HG03095 (cell line): ENCODE measurements around the gene MRTFB.

Source experiments
- ATAC-seq: cut with Tn5 transposase; IDR thresholded peaks from one replicate; pipeline ENCODE4 v1.9.1; 2021; ENCODE audit warnings: moderate library complexity; ENCODE audit not compliant: unreplicated experiment

MRTFB gene

GRCh38 chr16:14061732-14062259, 9.3 kb upstream of the MRTFB start:
- ATAC-seq: no peak

DNA sequence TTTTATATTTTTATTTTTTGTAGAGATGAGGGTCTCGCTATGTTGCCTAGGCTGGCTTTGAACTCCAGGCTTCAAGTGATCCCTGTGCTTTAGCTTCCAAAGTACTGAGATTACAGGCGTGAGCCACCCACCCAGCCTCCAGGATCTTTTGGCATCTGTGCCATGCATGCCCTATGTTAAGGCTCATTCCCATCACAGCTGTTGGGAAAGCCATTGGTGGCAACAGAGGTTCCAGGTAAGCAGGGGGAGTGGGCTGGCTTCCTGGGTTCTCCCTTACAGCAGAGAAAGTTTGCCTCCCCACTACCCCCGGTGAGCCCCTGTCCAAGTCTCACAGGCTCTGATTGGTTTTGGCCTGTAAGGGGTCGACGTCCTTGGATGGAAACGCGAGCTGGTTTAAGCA, 8.9 kb upstream of the MRTFB start:
- ATAC-seq: no peak

GRCh38 chr16:14063618-14064581, 7.2 kb upstream of the MRTFB start:
- ATAC-seq: no peak

- ATAC-seq: no peak
Observed at GRCh38 chr16:14069818-14070217, 1.3 kb upstream of the MRTFB start.

GRCh38 chr16:14070555-14070876, 603 bp upstream of the MRTFB start:
- peak; percentile 8 for ATAC-seq

DNA sequence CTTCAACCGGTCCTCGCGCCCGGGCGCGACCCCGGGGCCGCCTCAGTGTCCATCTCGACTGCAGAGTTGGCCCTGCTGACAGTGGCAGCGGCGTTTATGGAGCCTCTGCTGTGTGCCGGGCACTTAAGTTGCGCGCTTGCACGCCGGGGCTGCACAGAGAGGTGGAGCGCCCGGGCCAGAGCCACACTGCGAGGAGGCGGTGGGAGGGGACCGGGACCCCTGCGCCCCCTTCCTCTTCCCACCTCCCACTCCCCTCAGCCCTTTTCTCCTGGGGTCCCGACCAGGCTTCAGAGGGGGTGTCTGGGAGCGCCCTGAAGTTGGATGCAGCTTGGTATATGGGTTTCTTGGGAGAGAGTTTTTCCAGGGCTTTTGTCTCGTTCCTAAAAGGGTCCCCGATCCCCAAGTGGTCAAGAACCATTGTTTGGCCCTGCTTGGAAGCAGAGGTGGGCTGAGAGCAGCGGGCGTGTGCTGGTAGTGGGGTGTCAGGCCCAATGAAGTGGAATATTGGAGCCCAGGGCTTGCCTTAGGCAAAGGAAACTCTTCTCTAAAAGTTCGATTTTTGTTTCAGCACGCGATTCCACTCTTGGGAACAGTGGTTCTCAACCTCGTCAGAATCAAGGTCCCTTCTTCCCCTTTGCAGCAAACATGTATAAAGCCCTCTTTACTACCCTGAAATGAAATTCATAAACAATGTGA, 605 bp downstream of the MRTFB start:
- peak; percentile 20 for ATAC-seq

DNA sequence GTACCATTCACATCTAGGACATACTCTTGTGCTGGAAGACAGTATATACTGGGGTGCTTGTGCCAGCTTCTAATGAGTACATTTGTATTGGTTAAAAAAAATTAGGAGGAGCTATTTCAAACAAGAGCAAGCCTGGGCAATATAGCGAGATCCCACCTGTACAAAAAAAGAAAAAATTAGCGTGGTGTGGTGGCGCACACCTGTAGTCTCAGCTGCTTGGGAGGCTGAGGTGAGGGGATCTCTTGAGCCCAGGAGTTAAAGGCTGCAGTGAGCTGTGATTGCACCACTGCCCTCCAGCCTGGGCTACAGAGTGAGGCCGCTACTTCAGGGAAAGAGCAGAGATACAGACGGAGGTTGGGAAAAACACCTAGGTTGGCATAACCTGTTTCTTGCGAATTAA, 1.2 kb downstream of the MRTFB start:
- no peak for ATAC-seq

GRCh38 chr16:14074544-14074943, 3.4 kb downstream of the MRTFB start:
- ATAC-seq: no peak

- no peak for ATAC-seq
Observed at GRCh38 chr16:14077918-14078317, 6.8 kb downstream of the MRTFB start.

GRCh38 chr16:14086477-14086876, 15.4 kb downstream of the MRTFB start:
- no peak for ATAC-seq

- ATAC-seq: no peak
Observed at GRCh38 chr16:14087181-14087580, 16.1 kb downstream of the MRTFB start.

DNA sequence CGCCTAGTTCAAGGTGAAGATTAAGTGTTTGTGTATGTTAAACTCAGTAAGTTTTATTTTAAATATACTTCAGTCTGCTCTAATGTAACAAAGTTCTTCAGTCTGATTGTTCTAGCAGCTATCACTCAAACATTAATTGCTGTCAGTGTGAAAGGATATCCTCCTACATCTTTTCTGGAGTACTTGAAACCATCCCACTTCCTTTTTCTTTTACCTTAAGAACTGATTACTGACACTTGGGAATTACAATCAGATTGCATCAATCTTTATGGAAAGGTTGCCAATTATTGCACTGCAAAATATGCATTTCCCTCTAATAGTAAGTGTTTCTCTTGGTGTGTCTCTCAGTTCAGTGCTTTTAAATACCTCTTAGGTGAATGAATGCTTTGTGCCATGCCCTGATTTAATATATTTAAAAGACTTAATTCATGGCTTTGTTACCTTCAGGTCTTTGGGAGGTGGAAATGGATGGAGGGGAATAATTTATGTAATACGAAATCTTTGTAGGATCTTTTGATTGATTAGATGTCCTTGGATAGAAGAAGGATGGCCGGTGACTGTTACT, 16.6 kb downstream of the MRTFB start:
- ATAC-seq: no peak

- no peak for ATAC-seq
Observed at GRCh38 chr16:14088155-14088753, 17.1 kb downstream of the MRTFB start.

DNA sequence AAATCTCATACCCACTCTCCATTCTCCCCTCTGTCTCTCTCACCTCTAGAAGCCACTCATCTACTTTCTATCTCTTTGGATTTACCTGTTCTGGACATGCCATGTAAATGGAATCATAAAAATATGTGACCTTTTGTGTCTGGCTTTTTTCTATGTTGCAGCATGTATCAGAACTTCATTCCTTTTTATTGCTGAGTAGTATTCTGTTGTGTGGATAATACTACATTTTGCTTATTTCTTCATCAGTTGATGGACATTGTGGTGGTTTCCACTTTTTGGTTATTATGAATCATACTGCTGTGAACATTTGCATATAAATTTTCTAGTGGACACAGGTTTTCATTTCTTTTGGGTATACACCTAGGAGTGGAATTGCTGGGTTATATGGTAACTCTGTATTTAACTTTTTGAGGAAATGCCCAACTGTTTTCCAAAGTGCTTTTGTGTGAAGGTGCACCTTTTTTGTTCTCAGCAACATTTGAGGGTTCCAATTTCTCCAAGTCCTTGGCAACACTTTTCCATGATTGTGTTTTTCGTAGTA, 18.2 kb downstream of the MRTFB start:
- no peak for ATAC-seq

DNA sequence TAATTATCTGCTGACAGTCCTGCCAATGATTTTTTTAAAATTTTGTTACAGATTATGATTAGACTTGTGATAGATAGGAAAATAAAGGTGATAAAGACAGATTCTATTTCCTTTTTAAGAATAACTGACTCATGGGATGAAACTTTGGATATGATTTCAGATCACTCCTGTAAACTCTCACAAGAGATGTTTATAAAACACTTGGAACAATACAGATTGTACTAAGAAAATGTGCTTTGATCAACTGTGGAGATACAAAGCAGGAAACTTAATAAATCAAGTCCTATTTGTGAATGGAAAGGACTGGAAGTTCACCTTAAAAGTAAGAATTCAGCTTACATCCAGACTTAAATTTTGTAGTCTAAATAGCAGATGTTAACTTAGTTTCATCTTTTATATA, 21.4 kb downstream of the MRTFB start:
- ATAC-seq: no peak

DNA sequence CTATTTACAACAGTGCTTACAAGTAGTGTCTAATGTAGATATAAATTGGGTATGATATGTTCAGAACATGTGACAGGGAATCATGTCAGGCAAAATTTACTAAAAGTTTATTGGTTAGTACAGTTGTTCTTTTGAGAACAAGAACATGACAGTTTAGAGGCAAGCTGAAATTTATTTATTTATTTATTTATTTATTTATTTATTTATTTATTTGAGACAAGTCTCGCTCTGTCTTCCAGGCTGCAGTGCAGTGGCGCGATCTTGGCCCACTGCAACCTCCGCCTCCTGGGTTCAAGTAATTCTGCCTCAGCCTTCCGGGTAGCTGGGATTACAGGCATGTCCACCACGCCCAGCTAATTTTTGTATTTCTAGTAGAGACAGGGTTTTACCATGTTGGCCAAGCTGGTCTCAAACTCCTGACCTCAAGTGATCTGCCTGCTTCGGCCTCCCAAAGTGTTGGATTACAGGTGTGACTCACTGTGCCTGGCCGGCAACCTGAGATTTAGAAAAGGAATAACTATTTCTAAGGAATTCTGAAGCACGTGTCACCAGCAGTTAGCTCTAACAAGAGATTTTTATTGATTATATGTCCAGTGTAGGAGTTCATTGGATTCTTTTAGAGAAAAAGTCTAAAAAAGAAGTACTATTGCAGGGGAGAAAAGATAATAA, 24.9 kb downstream of the MRTFB start:
- no peak for ATAC-seq

GRCh38 chr16:14097182-14097959, 26.3 kb downstream of the MRTFB start:
- ATAC-seq: no peak

DNA sequence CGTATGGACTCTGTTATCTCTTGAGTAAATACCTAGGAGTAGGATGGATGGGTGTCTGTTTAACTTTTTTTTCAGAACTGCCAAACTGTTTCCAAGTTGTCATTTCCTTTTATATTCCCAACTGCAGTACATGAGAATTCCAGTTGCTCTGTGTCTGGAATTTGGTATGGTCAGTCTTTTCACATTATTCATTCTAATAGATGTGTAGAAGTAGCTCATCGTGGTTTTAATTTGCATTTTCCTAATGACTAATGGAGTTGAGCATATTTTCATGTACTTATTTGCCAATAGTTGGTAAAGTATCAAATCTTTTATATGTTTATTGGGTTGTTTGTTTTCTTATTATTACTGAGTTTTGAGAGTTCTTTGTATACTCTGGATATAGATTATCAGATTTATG, 27.0 kb downstream of the MRTFB start:
- no peak for ATAC-seq

DNA sequence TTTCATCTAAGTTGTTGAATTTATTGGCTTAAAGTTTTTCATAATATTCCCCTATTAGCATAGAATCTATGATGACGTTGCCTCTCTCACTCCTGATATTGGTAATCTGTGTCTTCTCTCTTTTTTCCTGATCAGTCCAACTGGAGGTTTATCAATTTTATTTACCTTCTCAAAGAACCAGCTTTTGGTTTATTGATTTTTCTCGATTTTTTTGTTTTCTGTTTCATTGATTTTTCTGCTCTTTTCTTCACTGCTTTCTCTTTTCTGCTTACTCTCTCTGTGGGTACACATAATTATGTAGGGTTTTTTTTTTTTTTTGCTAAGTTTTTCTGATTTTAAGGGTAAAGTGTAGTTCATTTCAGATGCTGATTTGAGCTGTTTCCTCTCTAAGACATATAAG, 29.7 kb downstream of the MRTFB start:
- ATAC-seq: no peak

DNA sequence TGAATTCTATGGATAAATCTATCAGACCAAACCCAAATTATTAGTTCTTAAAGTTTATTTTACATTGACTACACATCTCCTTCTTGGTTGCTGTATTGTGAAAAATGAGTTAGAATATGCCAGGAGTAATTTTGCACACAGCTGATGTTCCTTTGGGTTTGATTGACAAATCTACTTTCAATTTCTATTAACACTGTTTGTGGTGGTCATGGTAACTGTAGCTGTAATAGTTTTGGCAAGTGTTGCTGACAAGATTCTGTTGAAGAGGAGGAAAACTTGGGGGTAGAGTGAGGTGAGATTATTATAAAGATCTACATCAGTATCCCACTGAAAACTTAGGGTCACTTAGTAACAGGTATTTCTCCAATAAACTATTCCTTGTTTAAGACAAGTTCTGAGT, 30.3 kb downstream of the MRTFB start:
- ATAC-seq: no peak
